Caco-2 (cell line): Measurements from ENCODE around the gene CEACAM18. TPM values are rescaled to one million over a fixed set of nuclear protein-coding genes. Genes with fewer than 3 reads are reported as not detected.

Source experiments
- BruUV-seq: library from RNA; stranded (reverse); fragments of 400-500 nt; replicated peaks from 2 replicates; lab custom pipeline; 2021; lab: Mats Ljungman, UMichigan
- CTCF ChIA-PET: fragments of 300-600 bp; sonication (Branson Sonifier 250); formaldehyde crosslinking; loops from one replicate; lab custom pipeline; 2022; ENCODE audit warnings: antibody characterized with exemption; lab: Charles Lee
- POLR2A ChIA-PET: fragments of 300-600 bp; sonication (Branson Sonifier 250); formaldehyde crosslinking; loops from one replicate; lab custom pipeline; 2022; ENCODE audit warnings: antibody characterized with exemption; lab: Charles Lee
- DNase-seq, 2 experiments: peaks; one replicate each; pipeline versions ENCODE4 v3.0.0 to v3.0.0-alpha.2; 2020 to 2022
- H3K27me3 ChIP-seq: replicated peaks from 2 replicates; pipeline ENCODE4 v1.6.0; 2011; ENCODE audit warnings: low read length; ENCODE audit not compliant: control insufficient read depth, insufficient read depth
- H3K36me3 ChIP-seq: 2 replicates; pipeline ENCODE4 v1.5.1; 2011; ENCODE audit warnings: low read length; ENCODE audit not compliant: control insufficient read depth, insufficient read depth
- H3K4me1 ChIP-seq: fragments of 250-450 bp; sonication (Bioruptor Pico); 2 replicates; pipeline ENCODE4 v1.5.1; 2020; ENCODE audit warnings: mild to moderate bottlenecking
- H3K4me3 ChIP-seq: 2 replicates; pipeline ENCODE4 v1.5.1; 2011; ENCODE audit warnings: low read depth, mild to moderate bottlenecking, control low read depth, low read length
- H3K9me3 ChIP-seq: fragments of 250-450 bp; sonication (Bioruptor Pico); 2 replicates; pipeline ENCODE4 v1.5.1; 2020; ENCODE audit warnings: mild to moderate bottlenecking, moderate library complexity
- H3K27ac Mint-ChIP-seq: one replicate; pipeline ENCODE4 v1.8.0; 2022; ENCODE audit warnings: mixed read lengths; ENCODE audit not compliant: unreplicated experiment
- H3K27me3 Mint-ChIP-seq: one replicate; pipeline ENCODE4 v1.8.0; 2022; ENCODE audit warnings: mixed read lengths; ENCODE audit not compliant: insufficient read depth, unreplicated experiment
- H3K36me3 Mint-ChIP-seq: one replicate; pipeline ENCODE4 v1.8.0; 2022; ENCODE audit warnings: mild to moderate bottlenecking, mixed read lengths; ENCODE audit not compliant: insufficient read depth, unreplicated experiment
- H3K4me1 Mint-ChIP-seq: one replicate; pipeline ENCODE4 v1.8.0; 2022; ENCODE audit warnings: low read depth, mixed read lengths; ENCODE audit not compliant: unreplicated experiment
- H3K4me3 Mint-ChIP-seq: one replicate; pipeline ENCODE4 v1.8.0; 2022; ENCODE audit warnings: mild to moderate bottlenecking, moderate library complexity, mixed read lengths; ENCODE audit not compliant: unreplicated experiment
- H3K9me3 Mint-ChIP-seq: one replicate; pipeline ENCODE4 v1.8.0; 2022; ENCODE audit warnings: mixed read lengths; ENCODE audit not compliant: unreplicated experiment
- CTCF ChIP-seq, 2 experiments: fragments of 200-600 bp in 1 of 2; IDR thresholded peaks; 1 replicate in 1 of 2; 2 replicates in 1 of 2; pipeline versions ENCODE4 v1.5.1 to v1.8.0; 2011 to 2022; ENCODE audit warnings: antibody characterized with exemption in 1 of 2, control low read depth in 1 of 2, inconsistent platforms in 1 of 2, low read depth in 1 of 2, low read length in 1 of 2, mild to moderate bottlenecking in 1 of 2, moderate library complexity in 1 of 2; ENCODE audit not compliant: insufficient read depth in 1 of 2, severe bottlenecking in 1 of 2, unreplicated experiment in 1 of 2
- intact Hi-C: fragments of 100-400 bp; cut with micrococcal nuclease; formaldehyde crosslinking; loops from one replicate; pipeline ENCODE4 v1.10.0; 2022; ENCODE audit not compliant: unreplicated experiment
- total RNA-seq: library from RNA; stranded (reverse); gene quantifications from 2 replicates; pipeline ENCODE4 v1.2.3, GENCODE V29; 2022

The CEACAM18 gene
- total RNA-seq, 1 experiment from 2014 or later = not detected

- H3K36me3 Mint-ChIP-seq = no peaks in the 10 kb centered on the region
- Histone ChIP-seq H3K27me3 (no peaks in the 10 kb centered on the region), H3K4me3 (no peak within 1 kb of the TSS), H3K4me1 (no peaks in the 10 kb centered on the region), H3K9me3 (no peaks in the 10 kb centered on the region), H3K36me3 (no peaks in the 10 kb centered on the region)
- POLR2A ChIA-PET = no interaction called here
- intact Hi-C loops = no loop called here
- no peaks in the 10 kb centered on the region for H3K4me1 Mint-ChIP-seq
- H3K9me3 Mint-ChIP-seq = peaks cover 13% of the 10 kb centered on the region
- no peak for DNase-seq
- no peaks in the 10 kb centered on the region for H3K27me3 Mint-ChIP-seq
- TF ChIP-seq CTCF (IDR thresholded peaks at IDR 0.05; ENCODE audit: insufficient read depth in 1 of 2, low read depth in 1 of 2, low read length in 1 of 2, severe bottlenecking in 1 of 2, unreplicated experiment in 1 of 2) = no peak
- BruUV-seq = no TSS peak
- no peak within 1 kb of the TSS for H3K4me3 Mint-ChIP-seq
- H3K27ac Mint-ChIP-seq = no peak within 1 kb of the TSS
- CTCF ChIA-PET = no interaction called here
These were observed 23.4 kb downstream of the CEACAM18 start, which contains the start of gene SIGLEC12 for GRCh38 chr19:51501594-51502263. Gene SIGLEC12, minus strand, starts transcription at chr19:51501800. Its CDS starts 67 bp downstream, at chr19:51501733.

- H3K9me3 ChIP-seq = no peaks in the 10 kb centered on the region
- no peaks in the 10 kb centered on the region for H3K36me3 ChIP-seq
- Mint-ChIP-seq H3K4me3 (no peak overlapping the region), H3K9me3 (peaks cover 13% of the 10 kb centered on the region), H3K36me3 (no peaks in the 10 kb centered on the region), H3K27me3 (no peaks in the 10 kb centered on the region), H3K27ac (no peak overlapping the region), H3K4me1 (no peaks in the 10 kb centered on the region)
- CTCF ChIA-PET = no interaction called here
- H3K27me3 ChIP-seq = no peaks in the 10 kb centered on the region
- POLR2A ChIA-PET = no interaction called here
- BruUV-seq = no TSS peak
- peaks cover 8% of the 10 kb centered on the region for H3K4me1 ChIP-seq
- no peak overlapping the region for H3K4me3 ChIP-seq
- intact Hi-C loops = no loop called here
- TF ChIP-seq CTCF (IDR thresholded peaks at IDR 0.05; ENCODE audit: insufficient read depth in 1 of 2, low read depth in 1 of 2, low read length in 1 of 2, severe bottlenecking in 1 of 2, unreplicated experiment in 1 of 2) = no peak
- DNase-seq = no peak
These were observed 25.0 kb downstream of the CEACAM18 start for GRCh38 chr19:51503286-51503817.

- no peak for DNase-seq
- CTCF ChIA-PET = no interaction called here
- H3K9me3 Mint-ChIP-seq = peaks cover 13% of the 10 kb centered on the region
- no peaks in the 10 kb centered on the region for H3K36me3 ChIP-seq
- no peaks in the 10 kb centered on the region for H3K4me1 Mint-ChIP-seq
- POLR2A ChIA-PET = no interaction called here
- intact Hi-C loops = no loop called here
- BruUV-seq = no TSS peak
- no peak overlapping the region for H3K4me3 ChIP-seq
- no peak overlapping the region for H3K4me3 Mint-ChIP-seq
- no peaks in the 10 kb centered on the region for H3K27me3 ChIP-seq
- no peaks in the 10 kb centered on the region for H3K27me3 Mint-ChIP-seq
- peaks cover 8% of the 10 kb centered on the region for H3K4me1 ChIP-seq
- no peak overlapping the region for H3K27ac Mint-ChIP-seq
- H3K36me3 Mint-ChIP-seq = no peaks in the 10 kb centered on the region
- TF ChIP-seq CTCF (IDR thresholded peaks at IDR 0.05; ENCODE audit: insufficient read depth in 1 of 2, low read depth in 1 of 2, low read length in 1 of 2, severe bottlenecking in 1 of 2, unreplicated experiment in 1 of 2) = no peak
- H3K9me3 ChIP-seq = no peaks in the 10 kb centered on the region
These were observed 25.6 kb downstream of the CEACAM18 start for GRCh38 chr19:51503896-51504295.
